Ovary (tissue), 9 donors: Measurements from ENCODE around the gene RARRES1. TPM values are rescaled to one million over a fixed set of nuclear protein-coding genes. Genes with fewer than 3 reads are reported as not detected.

Experiments
- DNase-seq, 5 donors: peaks; one replicate each; pipeline ENCODE4 v3.0.0-alpha.2; 2019 to 2020
- H3K27ac ChIP-seq, 2 donors: fragments of 200-600 bp; one replicate each; pipeline versions ENCODE4 v1.5.1 to v1.8.0; 2019 to 2022
- H3K27me3 ChIP-seq: fragments of 200-600 bp; one replicate; pipeline ENCODE4 v1.8.0; 2022
- H3K36me3 ChIP-seq: fragments of 200-600 bp; sonication (generic); one replicate; pipeline ENCODE4 v1.5.1; 2019
- H3K4me1 ChIP-seq: one replicate; pipeline ENCODE4 v1.8.1; 2013; ENCODE audit warnings: mild to moderate bottlenecking, moderate library complexity; ENCODE audit not compliant: insufficient read depth
- H3K4me3 ChIP-seq: fragments of 200-600 bp; sonication (generic); one replicate; pipeline ENCODE4 v1.5.1; 2017
- H3K9me3 ChIP-seq, 2 donors: fragments of 200-600 bp in 1 of 2; sonication (generic) in 1 of 2; one replicate each; pipeline versions ENCODE4 v1.5.1 to v1.8.1; 2013 to 2019; ENCODE audit warnings: mild to moderate bottlenecking in 1 of 2, moderate library complexity in 1 of 2
- CTCF ChIP-seq, 3 donors: fragments of 450-650 bp in 2 of 3; fragments of 200-600 bp in 1 of 3; IDR thresholded peaks; one replicate each; pipeline versions ENCODE4 v1.5.1 to v1.8.0; 2016 to 2022; ENCODE audit warnings: antibody characterized with exemption in 3 of 3, mild to moderate bottlenecking in 1 of 3
- EP300 ChIP-seq: sonication (generic); formaldehyde crosslinking; IDR thresholded peaks from one replicate; pipeline ENCODE4 v1.6.1; 2017; ENCODE audit warnings: antibody characterized with exemption
- POLR2A ChIP-seq: fragments of 450-650 bp; IDR thresholded peaks from one replicate; pipeline ENCODE4 v1.6.1; 2017; ENCODE audit warnings: antibody characterized with exemption, mild to moderate bottlenecking, moderate library complexity
- WGBS, 3 donors: extraction: QIAGEN DNeasy Blood & Tissue Kit in 1 of 3; methylation state at CpG; one replicate each; pipeline versions ENCODE4 v1.1.5 to v1.1.7; 2013 to 2017; 5-methylcytosine and 5-hydroxymethylcytosine counted together
- intact Hi-C, 4 donors: fragments of 100-400 bp; cut with DNase I; formaldehyde crosslinking; loops; one replicate each; pipeline versions ENCODE4 v1.11.0 to v1.15.1; 2022 to 2023
- polyA plus RNA-seq, 2 donors: library from polyadenylated mRNA; stranded (reverse); fragments of 200-250 nt in 1 of 2; fragments of 350-450 nt in 1 of 2; fragmentation: Illumina TruSeq in 1 of 2; extraction: RNeasy Lipid Tissue Mini Kit (QIAGEN cat#74804) in 1 of 2; gene quantifications; one replicate each; pipeline ENCODE4 v1.2.3, GENCODE V29; 2013 to 2014
- total RNA-seq, 7 donors: library from RNA; depleted of rRNA in 2 of 7; stranded (reverse); fragments of >200 nt in 2 of 7; fragmentation: NEBNext Ultra II Directional in 3 of 7; extraction: Animal tissue kit (Norgen Biotek cat#: 25700) in 3 of 7; gene quantifications; one replicate each; pipeline versions ENCODE4 v1.1.0 to v1.2.4, GENCODE V29; 2016 to 2023
- donor health status: DM: no; HTN: no; CAD: no; lungs with moderate emphysema.
- donor health status: DM: no; HTN: no; CAD: no.
- donor health status: Bipolar disorder and iron deficiency.
- donor health status: DM: yes; HTN: yes; CAD: no.
- donor health status: DM: no; HTN: no; CAD: no.
- donor health status: DM: yes; HTN: yes; CAD: no.

RARRES1 gene
- total and polyA plus RNA-seq, 9 donors = 11.1 to 283 (median 50.6) TPM

GRCh38 chr3:158745551-158745950, 13.3 kb upstream of the RARRES1 start:
- no peak for TF ChIP-seq CTCF (IDR thresholded peaks at IDR 0.05)
- no peak for TF ChIP-seq POLR2A
- TF ChIP-seq EP300 = no peak
- H3K4me1 ChIP-seq = no peaks in the 10 kb centered on the region
- no peak overlapping the region for H3K4me3 ChIP-seq
- no peaks in the 10 kb centered on the region for H3K36me3 ChIP-seq
- 60 to 83% (median 74%) methylated on average over 1 of the region's 1 CpG for WGBS, 3 donors
- no peaks in the 10 kb centered on the region for H3K9me3 ChIP-seq
- H3K27me3 ChIP-seq = no peaks in the 10 kb centered on the region
- H3K27ac ChIP-seq = no peak overlapping the region
- intact Hi-C loops = no loop called here
- DNase-seq = no peak

GRCh38 chr3:158744567-158745288, 12.5 kb upstream of the RARRES1 start:
- Histone ChIP-seq H3K4me3 (no peak overlapping the region), H3K36me3 (no peaks in the 10 kb centered on the region), H3K27me3 (no peaks in the 10 kb centered on the region), H3K9me3 (no peaks in the 10 kb centered on the region), H3K27ac (no peak overlapping the region), H3K4me1 (no peaks in the 10 kb centered on the region)
- DNase-seq = no peak
- WGBS, 3 donors = 92 to 94% (median 92%) methylated on average over 4 of the region's 4 CpGs
- TF ChIP-seq POLR2A = no peak
- TF ChIP-seq CTCF (IDR thresholded peaks at IDR 0.05) = no peak
- TF ChIP-seq EP300 = no peak
- intact Hi-C loops = no loop called here

GRCh38 chr3:158743664-158744566, 11.7 kb upstream of the RARRES1 start:
- no peaks in the 10 kb centered on the region for H3K9me3 ChIP-seq
- intact Hi-C loops = no loop called here
- H3K36me3 ChIP-seq = no peaks in the 10 kb centered on the region
- H3K4me1 ChIP-seq = no peaks in the 10 kb centered on the region
- no peak overlapping the region for H3K27ac ChIP-seq
- no peak for DNase-seq
- 85 to 91% (median 88%) methylated on average over 5 of the region's 5 CpGs for WGBS, 3 donors
- no peak overlapping the region for H3K4me3 ChIP-seq
- TF ChIP-seq POLR2A = no peak
- no peak for TF ChIP-seq CTCF (IDR thresholded peaks at IDR 0.05)
- TF ChIP-seq EP300 = no peak
- H3K27me3 ChIP-seq = no peaks in the 10 kb centered on the region

- WGBS, 3 donors = 81 to 82% (median 81%) methylated on average over 4 of the region's 4 CpGs
- intact Hi-C loops = no loop called here
- no peaks in the 10 kb centered on the region for H3K4me1 ChIP-seq
- no peak overlapping the region for H3K27ac ChIP-seq
- H3K27me3 ChIP-seq = no peaks in the 10 kb centered on the region
- H3K36me3 ChIP-seq = no peaks in the 10 kb centered on the region
- H3K4me3 ChIP-seq = no peak overlapping the region
- no peaks in the 10 kb centered on the region for H3K9me3 ChIP-seq
- no peak for DNase-seq
- TF ChIP-seq POLR2A = no peak
- no peak for TF ChIP-seq CTCF (IDR thresholded peaks at IDR 0.05)
- TF ChIP-seq EP300 = no peak
Measured at GRCh38 chr3:158742871-158743663, 10.8 kb upstream of the RARRES1 start.
